HG02852 (cell line): ENCODE data around the gene MGA.

Experiments
- ATAC-seq: cut with Tn5 transposase; IDR thresholded peaks from one replicate; pipeline ENCODE4 v1.9.1; 2021; ENCODE audit warnings: mild to moderate bottlenecking, moderate library complexity; ENCODE audit not compliant: unreplicated experiment

The MGA gene

DNA sequence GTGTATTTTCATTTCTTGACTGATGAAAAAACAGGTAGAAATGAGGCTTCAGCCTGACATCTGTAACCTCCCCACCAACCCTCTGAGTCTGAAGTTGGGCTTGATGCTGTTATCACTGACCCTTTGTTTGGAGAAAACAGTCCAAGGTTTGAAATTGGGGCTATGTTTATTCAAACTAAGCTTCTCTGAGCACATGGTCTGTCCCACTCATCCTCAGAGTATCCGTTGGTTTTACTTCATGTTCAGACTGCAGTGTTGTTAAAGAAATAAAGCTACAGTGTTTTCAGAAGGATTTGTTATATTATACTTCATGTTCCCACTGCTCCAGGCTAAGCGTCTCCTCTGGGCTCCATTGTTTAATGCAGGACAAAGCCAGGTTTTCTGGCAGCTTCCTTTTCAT lies 120.1 kb downstream of the MGA start:
- ATAC-seq, result no peak

- ATAC-seq, result no peak
Observed at GRCh38 chr15:41780727-41781126, 120.5 kb downstream of the MGA start.

DNA sequence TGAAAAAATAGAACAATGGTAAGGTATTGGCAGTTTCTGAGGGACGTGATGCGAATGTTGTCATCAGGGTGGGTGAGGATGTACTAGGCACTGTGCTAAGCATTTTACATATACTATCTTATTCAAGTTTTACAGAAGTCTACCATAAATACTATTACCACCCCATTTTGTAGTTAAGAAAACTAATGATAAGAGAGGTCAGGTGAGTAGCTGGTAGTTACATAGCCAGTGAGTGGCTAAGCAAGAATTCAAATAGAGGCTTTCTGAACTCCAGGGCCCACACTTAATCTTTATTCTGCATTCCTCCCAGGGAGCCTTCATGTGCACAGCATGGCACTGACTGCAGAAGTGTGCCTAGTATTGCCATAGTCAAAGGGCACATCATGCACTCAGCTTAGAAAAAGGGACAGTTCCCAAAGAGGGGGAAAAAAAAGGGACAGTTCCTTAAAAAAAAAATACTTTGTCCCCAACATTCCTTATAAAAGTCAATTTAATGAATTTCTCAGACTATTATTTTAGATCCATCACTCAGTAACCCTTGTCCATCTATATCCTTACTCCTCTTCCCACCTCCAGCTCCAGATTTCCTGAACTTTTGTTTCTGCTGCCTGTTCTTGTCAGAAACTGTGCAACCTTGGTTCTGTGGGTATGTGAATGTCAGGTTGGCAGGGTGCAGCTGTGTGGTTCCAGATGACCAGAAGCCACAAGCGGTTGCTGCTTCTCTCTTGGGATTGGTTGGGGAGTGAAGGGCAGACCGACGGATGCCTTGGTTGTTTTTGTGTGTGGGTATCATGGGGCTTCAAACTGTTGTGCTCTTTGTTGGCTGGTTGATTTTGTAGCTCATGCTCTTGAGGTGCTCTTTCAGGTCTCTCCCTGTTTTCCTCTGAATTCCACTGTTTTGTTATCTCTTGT lies 122.4 kb downstream of the MGA start:
- ATAC-seq, result no peak

GRCh38 chr15:41783296-41783695 lies 123.1 kb downstream of the MGA start:
- ATAC-seq, result no peak

GRCh38 chr15:41788262-41788661 lies 128.1 kb downstream of the MGA start:
- ATAC-seq, result no peak

- ATAC-seq, result no peak
Observed at GRCh38 chr15:41789236-41789635, 129.0 kb downstream of the MGA start.

- ATAC-seq, result no peak
Observed at GRCh38 chr15:41789662-41790061, 129.5 kb downstream of the MGA start.

DNA sequence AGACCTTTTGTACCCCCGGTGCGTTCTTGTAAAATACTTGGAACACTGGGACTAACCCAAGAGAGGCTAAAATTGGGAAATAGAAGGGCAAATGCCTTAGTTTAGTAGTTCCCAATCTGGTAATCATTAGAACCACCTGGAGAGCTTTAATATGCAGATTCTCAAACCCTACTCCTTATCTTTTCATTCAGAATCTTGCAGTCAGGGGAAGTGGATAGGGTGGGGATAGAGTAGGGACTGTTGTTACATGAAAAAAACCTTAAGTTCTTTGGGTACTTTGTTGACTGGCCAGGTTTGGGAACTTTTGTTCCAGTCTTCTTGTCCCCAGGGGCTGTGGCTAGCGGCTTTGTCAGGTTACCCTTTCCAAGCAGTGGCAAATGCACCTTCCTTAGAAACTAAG lies 130.0 kb downstream of the MGA start:
- no peak for ATAC-seq

DNA sequence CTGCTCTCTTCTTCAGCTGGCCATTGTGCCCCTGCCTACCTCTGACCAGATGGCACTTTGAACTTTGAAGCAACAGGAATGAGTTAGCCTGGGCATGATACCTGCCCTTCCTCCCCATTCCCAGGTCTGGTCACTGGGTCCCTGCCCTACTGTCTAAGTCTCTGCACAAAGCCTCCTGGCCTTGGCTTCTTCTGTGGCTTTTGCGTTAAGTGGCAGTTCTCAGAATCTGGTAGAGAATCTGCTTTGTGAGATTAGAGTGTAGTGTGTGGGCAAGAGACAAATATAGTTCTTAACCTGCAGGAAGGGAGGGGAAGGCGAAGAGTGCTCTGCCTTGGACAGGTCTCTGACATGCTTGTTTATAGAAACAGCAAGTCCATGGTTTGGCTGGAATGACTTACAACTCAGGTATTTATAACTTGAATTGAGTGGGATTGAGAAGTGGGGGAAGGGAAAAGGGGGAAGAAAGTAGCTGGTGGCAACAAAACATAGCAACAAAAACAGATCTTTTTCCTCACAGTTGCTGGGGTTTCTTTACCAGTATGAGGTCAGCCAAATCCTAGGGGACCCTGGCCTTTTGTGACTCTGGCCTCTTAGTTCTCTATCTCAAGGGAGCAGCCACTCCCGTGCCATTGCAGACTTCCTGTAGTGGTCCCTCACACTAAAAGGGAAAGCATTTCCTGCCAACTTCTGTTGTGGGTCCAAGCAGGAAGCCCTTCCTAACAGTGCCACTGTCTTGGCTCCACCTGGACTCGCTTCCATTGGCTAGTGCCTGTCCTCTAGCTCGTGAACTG lies 130.7 kb downstream of the MGA start:
- ATAC-seq, result no peak

GRCh38 chr15:41791547-41791937 lies 131.3 kb downstream of the MGA start:
- no peak for ATAC-seq

- no peak for ATAC-seq
Observed at GRCh38 chr15:41792000-41792637, 131.9 kb downstream of the MGA start.

DNA sequence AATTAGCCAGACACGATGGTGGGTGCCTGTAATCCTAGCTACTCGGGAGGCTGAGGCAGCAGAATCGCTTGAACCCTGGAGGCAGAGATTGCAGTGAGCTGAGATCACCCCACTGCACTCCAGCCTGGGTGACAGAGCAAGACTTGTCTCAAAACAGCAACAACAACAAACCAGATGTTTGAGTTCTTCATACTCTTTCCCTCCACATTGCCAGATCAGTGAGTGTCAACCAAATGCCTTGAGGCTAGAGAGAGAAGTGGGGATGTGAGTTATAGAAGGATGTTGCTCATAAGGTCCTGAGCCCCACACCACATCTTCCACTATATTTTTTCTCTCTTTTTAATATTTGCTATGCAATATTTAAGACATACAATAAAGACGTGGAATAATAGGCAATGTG lies 133.9 kb downstream of the MGA start:
- ATAC-seq, result no peak

GRCh38 chr15:41795996-41796856 lies 136.0 kb downstream of the MGA start:
- no peak for ATAC-seq

GRCh38 chr15:41797201-41797944 lies 137.2 kb downstream of the MGA start:
- no peak for ATAC-seq

DNA sequence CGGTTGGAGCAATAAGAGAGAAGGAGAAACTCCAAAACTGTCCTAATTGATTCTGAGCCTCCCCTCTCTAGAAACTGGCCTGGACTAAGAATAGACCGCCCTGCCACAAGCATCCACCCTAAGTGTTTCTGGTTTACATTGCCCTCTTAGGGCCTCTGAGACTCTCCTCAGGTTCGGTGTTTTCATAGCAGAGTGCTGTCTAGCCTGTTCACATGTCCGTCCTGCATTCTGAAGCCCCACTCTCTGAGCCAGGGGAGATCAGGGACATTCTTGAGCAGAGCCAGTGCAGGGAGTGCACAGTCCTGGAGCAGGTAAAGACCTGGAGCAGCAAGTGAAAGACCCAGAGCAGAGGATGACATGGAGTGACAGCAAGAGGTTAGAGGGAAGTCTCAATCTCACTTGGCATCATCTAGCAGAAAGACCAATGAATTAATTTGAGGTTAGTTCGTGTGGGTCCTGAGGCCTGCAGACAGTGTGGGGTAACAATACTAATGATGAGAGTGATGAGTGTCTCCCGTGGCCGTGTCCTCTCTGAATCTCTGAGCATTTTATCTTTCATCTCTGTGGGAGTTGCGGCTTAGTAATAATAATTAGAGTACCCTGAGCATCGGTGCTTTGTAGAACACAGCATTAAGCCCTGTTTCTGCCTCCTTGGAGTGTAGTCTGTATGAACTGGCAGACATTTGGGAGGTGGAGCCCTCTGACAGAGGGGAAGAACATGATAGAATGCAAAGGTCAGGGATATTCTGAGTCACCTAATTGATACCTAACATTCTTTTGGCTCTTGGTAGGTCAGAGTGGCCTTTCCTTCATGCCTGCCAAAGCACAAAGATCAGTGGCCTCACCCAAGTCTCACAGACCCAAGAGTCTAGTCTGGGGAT lies 138.6 kb downstream of the MGA start:
- ATAC-seq, result no peak

DNA sequence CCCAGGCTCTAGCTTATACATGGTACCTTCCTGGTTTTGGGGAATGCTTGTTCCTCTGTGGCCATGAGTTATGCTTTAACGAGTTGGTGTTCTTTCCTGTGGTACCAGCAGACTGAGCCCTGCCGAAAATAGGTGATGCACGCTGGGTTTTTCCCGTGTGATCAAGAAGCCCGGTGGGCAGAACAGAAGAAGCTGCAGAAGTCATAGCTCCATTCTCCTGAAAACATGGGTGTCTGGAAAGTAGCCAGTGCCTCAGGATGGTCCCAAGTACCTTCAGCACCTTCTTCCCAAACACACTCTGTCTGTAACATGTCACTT lies 139.2 kb downstream of the MGA start:
- no peak for ATAC-seq

DNA sequence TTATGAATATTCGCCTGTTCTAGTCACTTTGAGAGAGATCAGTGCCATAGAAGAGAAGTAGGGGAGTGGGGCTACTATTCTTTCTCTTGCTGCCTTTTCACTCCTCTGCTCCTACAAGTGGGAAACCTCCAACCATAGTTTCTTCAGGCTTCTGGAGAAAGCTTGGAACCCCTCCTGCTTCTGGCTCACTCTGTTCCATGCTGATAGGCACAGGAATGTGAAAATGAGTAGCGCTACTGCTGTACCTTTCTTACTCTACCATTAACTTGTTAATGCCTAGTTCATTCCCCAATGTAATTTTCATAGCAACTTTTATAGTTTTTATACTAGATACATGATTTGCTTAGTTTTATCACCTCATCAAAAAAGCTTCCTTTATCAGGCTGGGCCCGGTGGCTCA lies 141.0 kb downstream of the MGA start:
- ATAC-seq, result no peak

- no peak for ATAC-seq
Observed at GRCh38 chr15:41801850-41802455, 141.7 kb downstream of the MGA start.

DNA sequence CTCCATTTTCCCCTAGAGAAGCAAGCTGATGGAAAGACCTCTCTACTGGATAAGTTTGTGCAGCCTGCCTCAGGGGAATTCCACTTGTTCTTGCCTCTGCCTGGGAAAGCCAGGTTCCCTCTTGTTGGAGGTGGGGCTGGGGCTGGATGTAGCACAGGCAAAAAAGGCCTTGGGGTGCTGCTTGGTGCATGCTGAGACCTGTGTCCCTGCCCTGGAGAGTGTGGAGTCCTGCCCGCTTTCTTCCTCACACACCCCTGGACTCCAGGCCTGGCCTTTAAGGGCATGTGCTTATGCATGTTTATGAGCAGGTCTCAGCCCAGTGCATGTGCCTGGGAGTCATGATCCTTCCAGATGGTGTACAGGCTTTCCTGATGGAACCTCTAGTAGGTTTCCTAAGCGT lies 144.2 kb downstream of the MGA start:
- no peak for ATAC-seq
